CD1c-positive myeloid dendritic cell (primary cell): ENCODE results near the gene KCNK18.
A peak's percentile ranks its signal among the peaks of the same experiment; 100 is the strongest.
"Not testable (repeated sequence)": the region's sequence is repeated elsewhere in the genome, so short reads cannot be mapped to it uniquely, and the experiment has no call there.

Source experiments
- DNase-seq: peaks from one replicate; pipeline ENCODE4 v3.0.0-alpha.2; 2016; ENCODE audit errors: extremely low spot score

Gene KCNK18

GRCh38 chr10:117221156-117221711 lies 23.9 kb downstream of the KCNK18 start:
- DNase-seq = no peak

GRCh38 chr10:117222552-117222951 lies 25.3 kb downstream of the KCNK18 start:
- no peak for DNase-seq

GRCh38 chr10:117222976-117223692 lies 25.8 kb downstream of the KCNK18 start:
- no peak for DNase-seq

GRCh38 chr10:117223693-117224430 lies 26.6 kb downstream of the KCNK18 start:
- DNase-seq = no peak

- DNase-seq = no peak
Measured at GRCh38 chr10:117224881-117225280, 27.6 kb downstream of the KCNK18 start.

GRCh38 chr10:117226813-117227451 lies 29.6 kb downstream of the KCNK18 start:
- DNase-seq = peak; percentile 70

GRCh38 chr10:117228210-117228609 lies 30.9 kb downstream of the KCNK18 start:
- no peak for DNase-seq

GRCh38 chr10:117230107-117230506 lies 32.8 kb downstream of the KCNK18 start:
- DNase-seq = not testable (repeated sequence)

- peak; percentile 78 for DNase-seq
Measured at GRCh38 chr10:117237401-117237991, 40.2 kb downstream of the KCNK18 start.

GRCh38 chr10:117239051-117239450 lies 41.8 kb downstream of the KCNK18 start:
- DNase-seq = no peak

- no peak for DNase-seq
Measured at GRCh38 chr10:117239721-117240620, 42.7 kb downstream of the KCNK18 start.

GRCh38 chr10:117240621-117241529 lies 43.6 kb downstream of the KCNK18 start, which contains the start of gene SLC18A2:
Gene SLC18A2 (plus strand): TSS chr10:117241114. CDS start chr10:117241694, 580 bp downstream.
- DNase-seq = no peak

- no peak for DNase-seq
Measured at GRCh38 chr10:117241541-117242462, 44.5 kb downstream of the KCNK18 start.

- no peak for DNase-seq
Measured at GRCh38 chr10:117242463-117242832, 45.2 kb downstream of the KCNK18 start.

GRCh38 chr10:117246997-117247671 lies 49.8 kb downstream of the KCNK18 start:
- no peak for DNase-seq

GRCh38 chr10:117248750-117249465 lies 51.6 kb downstream of the KCNK18 start:
- DNase-seq = no peak

GRCh38 chr10:117249493-117250093 lies 52.3 kb downstream of the KCNK18 start:
- DNase-seq = no peak
